HG03432 (cell line): ENCODE results near the gene ZSCAN5B.

Source experiments
- ATAC-seq: cut with Tn5 transposase; IDR thresholded peaks from one replicate; pipeline ENCODE4 v1.9.1; 2021; ENCODE audit warnings: mild to moderate bottlenecking, moderate library complexity; ENCODE audit not compliant: unreplicated experiment

Gene ZSCAN5B

DNA sequence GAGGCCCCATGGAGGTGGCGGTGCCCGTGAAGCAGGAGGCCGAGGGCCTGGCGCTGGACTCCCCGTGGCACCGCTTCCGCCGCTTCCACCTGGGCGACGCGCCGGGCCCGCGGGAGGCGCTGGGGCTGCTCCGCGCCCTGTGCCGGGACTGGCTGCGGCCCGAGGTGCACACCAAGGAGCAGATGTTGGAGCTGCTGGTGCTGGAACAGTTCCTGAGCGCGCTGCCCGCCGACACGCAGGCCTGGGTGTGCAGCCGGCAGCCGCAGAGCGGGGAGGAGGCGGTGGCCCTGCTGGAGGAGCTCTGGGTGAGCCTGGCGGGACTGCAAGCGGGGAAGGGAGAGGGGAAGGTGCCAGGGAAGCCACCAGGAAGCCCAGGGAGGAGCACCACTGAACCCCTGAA lies 50.7 kb downstream of the ZSCAN5B start:
- ATAC-seq = no peak

GRCh38 chr19:56145698-56146097 lies 51.9 kb downstream of the ZSCAN5B start:
- no peak for ATAC-seq

DNA sequence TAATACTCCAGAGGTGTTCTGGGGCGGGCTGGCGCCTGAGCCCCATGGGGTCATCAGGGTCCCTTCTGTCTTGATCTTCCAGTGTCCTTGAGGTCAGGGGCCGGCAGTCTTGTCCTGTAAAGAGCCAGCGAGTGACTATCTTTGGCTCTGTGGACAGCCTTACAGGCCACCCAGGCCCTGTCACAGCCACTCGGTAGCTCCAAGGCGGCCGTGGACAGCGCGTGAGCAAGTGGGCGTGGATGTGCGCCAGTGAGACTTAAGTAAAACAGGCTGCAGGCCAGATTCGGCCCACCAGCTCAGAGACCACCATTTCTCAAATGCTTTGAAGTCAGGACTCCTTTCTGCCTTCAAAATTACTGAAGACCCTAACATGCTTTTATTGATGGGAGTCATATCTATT lies 52.8 kb downstream of the ZSCAN5B start:
- no peak for ATAC-seq

DNA sequence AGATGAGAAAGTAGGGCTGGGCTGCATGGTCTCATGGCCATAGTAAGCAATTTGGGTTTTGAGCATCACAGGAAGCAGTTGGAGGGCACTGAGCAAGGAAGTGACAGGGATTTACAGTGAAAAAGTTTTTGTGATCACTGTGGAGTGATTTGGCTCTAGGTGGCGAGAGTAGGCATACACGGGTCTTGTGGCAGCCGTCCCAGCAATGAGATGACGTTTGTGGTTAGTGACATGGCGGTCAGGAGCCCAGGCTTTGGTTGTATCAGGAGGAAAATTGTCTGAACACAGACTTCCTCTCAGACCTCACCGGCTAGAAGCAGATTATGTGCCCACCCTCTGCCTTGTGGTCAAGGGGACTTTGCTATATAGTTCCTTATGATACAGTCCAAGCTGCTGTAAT lies 53.2 kb downstream of the ZSCAN5B start:
- no peak for ATAC-seq

- no peak for ATAC-seq
These were observed 54.6 kb downstream of the ZSCAN5B start for GRCh38 chr19:56142897-56143434.

DNA sequence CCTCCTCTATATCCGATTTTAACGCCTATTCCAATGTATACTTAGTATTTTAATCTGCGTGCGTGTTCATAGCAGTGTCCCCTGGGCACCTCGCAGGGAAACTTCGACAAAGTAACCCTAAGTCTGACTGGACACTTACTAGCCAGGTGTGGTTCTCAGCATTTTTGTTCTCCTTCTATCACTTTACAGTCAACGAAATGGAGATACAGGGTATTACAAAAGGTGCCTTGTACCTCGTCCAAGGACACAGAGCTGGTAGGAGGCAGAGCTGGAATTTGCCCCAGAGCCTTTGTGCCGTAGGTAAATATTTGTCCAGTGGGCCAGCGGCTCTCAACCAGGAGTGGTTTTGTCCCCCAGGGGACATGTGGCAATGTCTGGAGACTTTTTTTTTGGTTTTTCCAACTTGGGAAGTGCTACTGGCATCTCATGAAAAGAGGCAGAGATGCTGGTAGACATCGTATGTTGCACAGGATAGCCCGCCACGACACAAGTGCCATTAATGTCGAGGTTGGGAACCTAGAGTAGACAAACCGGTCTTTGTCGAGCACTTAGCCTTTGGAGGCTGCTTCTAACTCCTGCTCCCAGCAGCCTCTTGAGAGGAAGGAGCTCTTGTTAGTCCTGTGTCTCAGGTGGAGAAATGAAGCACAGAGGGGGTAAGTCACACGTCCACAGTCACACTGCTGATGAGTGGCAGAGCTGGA lies 55.3 kb downstream of the ZSCAN5B start:
- ATAC-seq = no peak

DNA sequence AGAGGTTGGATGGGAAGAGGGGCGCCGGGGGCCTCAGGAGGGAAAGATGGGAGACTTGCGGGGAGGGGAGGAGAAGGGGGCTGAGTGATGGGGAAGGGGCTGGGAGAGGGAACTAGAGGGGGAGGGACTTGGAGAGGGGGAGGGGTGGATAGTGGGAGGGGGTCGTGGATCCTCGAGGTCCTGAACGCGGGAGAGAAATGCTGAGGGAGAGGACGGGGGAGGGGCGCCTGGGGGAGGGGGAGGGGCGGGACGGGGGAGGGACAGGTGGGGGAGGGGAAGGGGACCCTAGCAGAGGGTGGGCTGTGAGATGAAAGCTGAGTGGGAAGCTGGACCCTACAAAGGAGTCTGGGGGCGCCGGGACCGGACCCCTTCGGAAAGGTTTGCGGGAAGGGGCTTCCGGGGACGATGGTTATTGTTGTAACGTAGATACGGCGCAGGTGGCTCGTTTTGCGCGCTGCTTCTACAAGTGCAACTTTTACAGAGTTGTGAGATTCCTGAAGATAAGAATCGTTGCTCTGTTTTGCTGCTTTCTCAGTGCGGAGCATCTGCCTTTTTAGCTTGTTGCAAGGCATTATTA lies 56.1 kb downstream of the ZSCAN5B start:
- no peak for ATAC-seq

- ATAC-seq = peak; percentile 89
These were observed 56.8 kb downstream of the ZSCAN5B start, which contains the start of gene ZNF444 for GRCh38 chr19:56140583-56141416. Gene ZNF444 (plus strand): TSS chr19:56141287. CDS start chr19:56146912, 5,625 bp downstream.

GRCh38 chr19:56139847-56140582 lies 57.6 kb downstream of the ZSCAN5B start:
- no peak for ATAC-seq
